Measurements from ENCODE around the gene CTSZ. TPM values are rescaled to one million over a fixed set of nuclear protein-coding genes. Genes with fewer than 3 reads are reported as not detected.

Gene CTSZ
- total and polyA plus RNA-seq, 3 donors from 2014 or later, result 49.4 to 120 (median 77.4) TPM

DNA sequence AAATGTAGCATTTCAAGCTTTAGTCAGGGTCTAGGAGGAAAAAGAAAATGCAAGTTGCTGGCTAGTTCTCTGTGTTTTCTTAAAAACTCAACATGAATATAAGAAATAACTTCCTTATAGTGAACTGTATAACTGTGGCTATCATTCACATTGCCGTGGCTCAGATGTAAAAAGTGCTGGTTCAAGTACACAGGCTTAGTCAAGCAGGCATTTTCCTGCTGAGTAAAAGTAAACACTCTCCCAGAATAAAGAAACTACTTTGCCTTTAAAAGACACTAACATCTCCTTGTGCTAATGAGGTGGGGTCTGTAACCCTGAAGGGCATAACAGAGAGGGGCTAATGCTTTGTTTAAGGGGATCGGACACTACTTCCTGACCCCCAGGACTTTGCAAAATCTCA lies 21.8 kb upstream of the CTSZ start:
- H3K27me3 ChIP-seq, result no peaks in the 10 kb centered on the region
- H3K9me3 ChIP-seq, result no peaks in the 10 kb centered on the region
- no peaks in the 10 kb centered on the region for H3K36me3 ChIP-seq (ENCODE audit: low read depth, missing control alignments)
- H3K27ac ChIP-seq, result no peak overlapping the region
- H3K4me3 ChIP-seq, result no peak overlapping the region
- no peak for DNase-seq
- no peak for TF ChIP-seq POLR2A (IDR thresholded peaks at IDR 0.05)
- TF ChIP-seq, protein P1, sequence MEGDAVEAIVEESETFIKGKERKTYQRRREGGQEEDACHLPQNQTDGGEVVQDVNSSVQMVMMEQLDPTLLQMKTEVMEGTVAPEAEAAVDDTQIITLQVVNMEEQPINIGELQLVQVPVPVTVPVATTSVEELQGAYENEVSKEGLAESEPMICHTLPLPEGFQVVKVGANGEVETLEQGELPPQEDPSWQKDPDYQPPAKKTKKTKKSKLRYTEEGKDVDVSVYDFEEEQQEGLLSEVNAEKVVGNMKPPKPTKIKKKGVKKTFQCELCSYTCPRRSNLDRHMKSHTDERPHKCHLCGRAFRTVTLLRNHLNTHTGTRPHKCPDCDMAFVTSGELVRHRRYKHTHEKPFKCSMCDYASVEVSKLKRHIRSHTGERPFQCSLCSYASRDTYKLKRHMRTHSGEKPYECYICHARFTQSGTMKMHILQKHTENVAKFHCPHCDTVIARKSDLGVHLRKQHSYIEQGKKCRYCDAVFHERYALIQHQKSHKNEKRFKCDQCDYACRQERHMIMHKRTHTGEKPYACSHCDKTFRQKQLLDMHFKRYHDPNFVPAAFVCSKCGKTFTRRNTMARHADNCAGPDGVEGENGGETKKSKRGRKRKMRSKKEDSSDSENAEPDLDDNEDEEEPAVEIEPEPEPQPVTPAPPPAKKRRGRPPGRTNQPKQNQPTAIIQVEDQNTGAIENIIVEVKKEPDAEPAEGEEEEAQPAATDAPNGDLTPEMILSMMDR (IDR thresholded peaks at IDR 0.05), result no peak
- 66 to 69% methylated on average over 2 of the region's 2 CpGs for WGBS, 2 donors
- peaks cover 18% of the 10 kb centered on the region for H3K4me1 ChIP-seq
- intact Hi-C loops (cut with DNase I; ENCODE audit: low total_unique reads), result loop anchor here (10.0 kb wide), 1 partner anchor 144 kb away; no protein-coding TSS in a partner anchor

DNA sequence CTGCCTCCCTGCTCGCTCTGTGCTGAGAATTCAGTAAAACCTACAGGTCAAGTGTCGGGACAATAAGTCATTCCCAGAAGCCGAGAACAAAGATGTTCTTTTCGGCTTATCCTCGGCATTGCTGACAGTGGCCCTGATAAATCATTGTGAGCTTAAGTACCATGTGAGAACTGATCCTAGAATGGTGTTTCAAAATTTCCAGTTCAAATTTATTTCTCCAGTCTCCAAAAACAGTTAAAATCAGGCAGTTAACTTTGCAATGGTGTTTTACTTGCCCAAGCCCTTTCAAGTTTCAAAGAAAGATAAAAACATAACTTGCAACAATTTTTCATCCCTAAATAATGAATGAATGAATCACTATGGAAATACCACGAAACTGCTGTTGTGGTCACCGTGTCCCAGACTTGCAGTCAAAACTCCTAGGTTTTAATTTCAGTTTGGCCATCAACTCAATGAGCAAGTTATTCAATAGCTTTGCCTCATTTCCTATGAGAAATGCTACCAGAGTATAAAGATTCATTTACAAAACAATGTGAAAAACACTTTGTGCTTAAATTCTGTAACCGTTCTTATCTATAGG lies 20.8 kb upstream of the CTSZ start:
- intact Hi-C loops (cut with DNase I; ENCODE audit: low total_unique reads), result loop anchor here (10.0 kb wide), 1 partner anchor 143 kb away; no protein-coding TSS in a partner anchor
- DNase-seq, result no peak
- no peaks in the 10 kb centered on the region for H3K36me3 ChIP-seq (ENCODE audit: low read depth, missing control alignments)
- no peak overlapping the region for H3K4me3 ChIP-seq
- TF ChIP-seq, protein P1 (IDR thresholded peaks at IDR 0.05), result no peak
- TF ChIP-seq POLR2A (IDR thresholded peaks at IDR 0.05), result no peak
- 49 to 56% methylated on average over 8 of the region's 8 CpGs for WGBS, 2 donors
- no peaks in the 10 kb centered on the region for H3K27me3 ChIP-seq
- no peaks in the 10 kb centered on the region for H3K9me3 ChIP-seq
- no peak overlapping the region for H3K27ac ChIP-seq
- peaks cover 18% of the 10 kb centered on the region for H3K4me1 ChIP-seq

DNA sequence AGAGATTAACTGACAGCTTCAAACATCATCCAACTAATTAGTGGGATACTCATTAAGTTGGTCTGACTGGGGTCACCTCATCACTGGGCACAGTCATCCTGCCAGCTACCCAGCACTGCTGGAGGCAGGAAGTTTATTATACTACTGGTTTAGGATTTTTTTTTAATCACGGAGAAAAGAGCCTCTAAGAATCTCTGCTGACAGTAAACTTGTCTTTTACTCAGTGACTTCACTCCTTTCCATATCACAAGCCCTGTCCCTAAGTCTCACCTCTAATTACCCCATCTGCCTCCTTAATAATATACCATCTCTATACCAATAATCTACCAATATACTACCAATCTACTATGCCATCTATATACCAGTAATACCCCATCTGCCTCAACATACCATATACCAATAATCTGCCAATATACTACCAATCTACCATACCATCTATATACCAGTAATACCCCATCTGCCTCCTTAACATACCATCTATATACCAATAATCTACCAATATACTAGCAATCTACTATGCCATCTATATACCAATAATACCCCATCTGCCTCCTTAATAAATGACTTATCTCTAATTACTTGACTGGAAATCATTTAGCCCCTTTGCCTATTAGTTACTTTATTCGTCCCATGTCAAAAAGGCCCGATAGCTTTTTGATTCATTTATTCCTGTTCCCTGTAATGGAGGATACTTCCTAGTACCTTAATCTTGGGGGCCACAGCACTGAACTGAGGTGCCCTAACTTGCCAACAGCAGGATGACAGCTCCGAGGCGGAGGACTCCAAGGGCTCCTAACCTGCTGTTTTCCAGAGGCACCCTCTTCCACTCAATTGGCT lies 20.1 kb upstream of the CTSZ start:
- Histone ChIP-seq H3K4me3 (no peak overlapping the region), H3K9me3 (no peaks in the 10 kb centered on the region), H3K27ac (no peak overlapping the region), H3K36me3 (ENCODE audit: low read depth, missing control alignments) (no peaks in the 10 kb centered on the region), H3K4me1 (peaks cover 18% of the 10 kb centered on the region), H3K27me3 (no peaks in the 10 kb centered on the region)
- intact Hi-C loops (cut with DNase I; ENCODE audit: low total_unique reads), result loop anchor here (10.0 kb wide), 1 partner anchor 142 kb away; no protein-coding TSS in a partner anchor
- TF ChIP-seq POLR2A (IDR thresholded peaks at IDR 0.05), result no peak
- 77 to 79% methylated on average over 5 of the region's 5 CpGs for whole genome bisulfite sequencing, 2 donors
- DNase-seq, result no peak

DNA sequence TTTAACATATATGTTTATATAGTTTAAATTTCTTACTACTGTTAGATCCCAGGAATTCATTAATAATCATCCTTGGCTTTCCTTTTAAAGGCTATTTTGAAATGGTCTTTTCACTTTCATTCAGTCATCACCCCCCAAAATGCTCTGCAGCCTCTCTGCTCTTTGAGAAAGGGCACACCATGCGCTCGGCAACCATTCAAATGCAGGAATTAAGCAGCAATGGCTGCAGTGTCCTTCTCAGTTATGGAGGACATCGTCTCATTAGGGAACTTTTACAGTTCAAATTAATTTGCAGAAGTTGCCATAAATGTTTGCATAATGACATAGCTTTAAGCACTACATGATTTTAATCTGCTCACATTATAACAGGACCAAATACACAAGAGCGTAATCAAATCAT lies 18.5 kb upstream of the CTSZ start:
- intact Hi-C loops (cut with DNase I; ENCODE audit: low total_unique reads), result loop anchor here (10.0 kb wide), 1 partner anchor 141 kb away; no protein-coding TSS in a partner anchor
- DNase-seq, result no peak
- H3K9me3 ChIP-seq, result no peaks in the 10 kb centered on the region
- H3K4me1 ChIP-seq, result peaks cover 11% of the 10 kb centered on the region
- 94 to 96% methylated on average over 4 of the region's 4 CpGs for WGBS, 2 donors
- TF ChIP-seq POLR2A (IDR thresholded peaks at IDR 0.05), result no peak
- TF ChIP-seq, protein P1 (IDR thresholded peaks at IDR 0.05), result no peak
- H3K4me3 ChIP-seq, result no peak overlapping the region
- H3K36me3 ChIP-seq (ENCODE audit: low read depth, missing control alignments), result no peaks in the 10 kb centered on the region
- no peak overlapping the region for H3K27ac ChIP-seq
- no peaks in the 10 kb centered on the region for H3K27me3 ChIP-seq

DNA sequence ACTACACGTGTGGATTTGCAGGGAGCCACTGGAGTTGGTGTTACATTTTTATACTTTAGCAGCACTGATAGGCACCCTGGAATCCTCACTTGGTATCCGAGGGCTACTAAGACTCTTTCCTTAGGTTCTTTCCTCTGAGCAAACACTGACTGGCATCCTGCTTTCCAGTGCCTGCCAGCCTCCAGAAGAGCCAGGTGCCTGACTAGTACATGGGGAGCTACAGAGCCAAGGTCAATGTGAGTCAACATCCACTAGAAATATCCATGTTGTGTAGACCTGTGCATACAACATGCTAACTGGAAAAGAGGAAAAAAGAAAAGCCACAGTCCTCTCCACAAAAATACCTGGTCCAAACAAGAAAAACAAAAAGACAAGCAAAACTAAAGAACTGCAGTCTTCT lies 18.0 kb upstream of the CTSZ start:
- Histone ChIP-seq H3K27ac (no peak overlapping the region), H3K27me3 (no peaks in the 10 kb centered on the region), H3K4me1 (peaks cover 11% of the 10 kb centered on the region), H3K9me3 (no peaks in the 10 kb centered on the region), H3K36me3 (ENCODE audit: low read depth, missing control alignments) (no peaks in the 10 kb centered on the region), H3K4me3 (no peak overlapping the region)
- no peak for DNase-seq
- intact Hi-C loops (cut with DNase I; ENCODE audit: low total_unique reads), result loop anchor here (10.0 kb wide), 1 partner anchor 140 kb away; no protein-coding TSS in a partner anchor
- 38 to 56% methylated on average over 2 of the region's 2 CpGs for WGBS, 2 donors
- TF ChIP-seq, protein P1 (IDR thresholded peaks at IDR 0.05), result no peak
- TF ChIP-seq POLR2A (IDR thresholded peaks at IDR 0.05), result no peak
